ENCODE data around the gene CHST7.

- no peak for TF ChIP-seq CTCF (conservative IDR thresholded peaks at IDR 0.05; ENCODE audit: low read depth, low read length)
- TF ChIP-seq SMC3 (IDR thresholded peaks at IDR 0.05; ENCODE audit: low read depth, low read length), result no peak
- no peak for TF ChIP-seq MXI1 (IDR thresholded peaks at IDR 0.05; ENCODE audit: borderline replicate concordance, low read depth, low read length)
- no peak for TF ChIP-seq RCOR1 (IDR thresholded peaks at IDR 0.05; ENCODE audit: insufficient replicate concordance, low read length)
- no peak for TF ChIP-seq USF2 (IDR thresholded peaks at IDR 0.05; ENCODE audit: low read depth, low read length)
- no peak for TF ChIP-seq POLR2A (IDR thresholded peaks at IDR 0.05; ENCODE audit: low read depth, low read length)
- no peak for TF ChIP-seq RFX5 (IDR thresholded peaks at IDR 0.05; ENCODE audit: low read depth, low read length)
- no peak for TF ChIP-seq RAD21 (IDR thresholded peaks at IDR 0.05; ENCODE audit: low read length)
- no peak for TF ChIP-seq CEBPB (IDR thresholded peaks at IDR 0.05; ENCODE audit: low read depth, low read length)
Measured at GRCh38 chrX:46628460-46629371, 55.2 kb downstream of the CHST7 start.
